GM12801 (cell line): ENCODE results near the gene OSTN.

Source experiments
- CTCF ChIP-seq: IDR thresholded peaks from one replicate; pipeline ENCODE4 v1.5.1; 2011; ENCODE audit warnings: control low read depth; ENCODE audit not compliant: insufficient read length; ENCODE audit errors: extremely low read depth

The OSTN gene

GRCh38 chr3:191216510-191216909 is 17.5 kb downstream of the OSTN start:
- TF ChIP-seq CTCF, result no peak

- no peak for TF ChIP-seq CTCF
Observed at GRCh38 chr3:191217301-191217700, 18.3 kb downstream of the OSTN start.

- TF ChIP-seq CTCF, result no peak
Observed at GRCh38 chr3:191220908-191221307, 21.9 kb downstream of the OSTN start.

- no peak for TF ChIP-seq CTCF
Observed at GRCh38 chr3:191221638-191222037, 22.6 kb downstream of the OSTN start.

GRCh38 chr3:191227541-191227940 is 28.5 kb downstream of the OSTN start:
- TF ChIP-seq CTCF, result no peak

GRCh38 chr3:191234216-191234615 is 35.2 kb downstream of the OSTN start:
- no peak for TF ChIP-seq CTCF

GRCh38 chr3:191235331-191236314 is 36.6 kb downstream of the OSTN start:
- TF ChIP-seq CTCF, result no peak
